KOPT-K1 (cell line): Measurements from ENCODE around the gene HTR6.

ENCODE experiments used
- H3K27ac ChIP-seq: fragments of 200-600 bp; sonication (generic); 2 replicates; pipeline ENCODE4 v1.5.1; 2016; ENCODE audit warnings: antibody characterized with exemption, mild to moderate bottlenecking, low read depth, low read length; ENCODE audit not compliant: poor library complexity, severe bottlenecking
- H3K36me3 ChIP-seq: fragments of 200-600 bp; sonication (generic); 2 replicates; pipeline ENCODE4 v1.5.1; 2017; ENCODE audit warnings: antibody characterized with exemption, mild to moderate bottlenecking, low read length, moderate library complexity; ENCODE audit not compliant: insufficient read depth
- H3K9me3 ChIP-seq: fragments of 200-600 bp; sonication (generic); 2 replicates; pipeline ENCODE4 v1.5.1; 2017; ENCODE audit warnings: antibody characterized with exemption, low read length, mild to moderate bottlenecking; ENCODE audit not compliant: insufficient read depth, poor library complexity, severe bottlenecking

The HTR6 gene

GRCh38 chr1:19645411-19646251 lies 19.0 kb upstream of the HTR6 start:
- H3K36me3 ChIP-seq = no peaks in the 10 kb centered on the region
- no peaks in the 10 kb centered on the region for H3K9me3 ChIP-seq
- H3K27ac ChIP-seq = no peak overlapping the region

DNA sequence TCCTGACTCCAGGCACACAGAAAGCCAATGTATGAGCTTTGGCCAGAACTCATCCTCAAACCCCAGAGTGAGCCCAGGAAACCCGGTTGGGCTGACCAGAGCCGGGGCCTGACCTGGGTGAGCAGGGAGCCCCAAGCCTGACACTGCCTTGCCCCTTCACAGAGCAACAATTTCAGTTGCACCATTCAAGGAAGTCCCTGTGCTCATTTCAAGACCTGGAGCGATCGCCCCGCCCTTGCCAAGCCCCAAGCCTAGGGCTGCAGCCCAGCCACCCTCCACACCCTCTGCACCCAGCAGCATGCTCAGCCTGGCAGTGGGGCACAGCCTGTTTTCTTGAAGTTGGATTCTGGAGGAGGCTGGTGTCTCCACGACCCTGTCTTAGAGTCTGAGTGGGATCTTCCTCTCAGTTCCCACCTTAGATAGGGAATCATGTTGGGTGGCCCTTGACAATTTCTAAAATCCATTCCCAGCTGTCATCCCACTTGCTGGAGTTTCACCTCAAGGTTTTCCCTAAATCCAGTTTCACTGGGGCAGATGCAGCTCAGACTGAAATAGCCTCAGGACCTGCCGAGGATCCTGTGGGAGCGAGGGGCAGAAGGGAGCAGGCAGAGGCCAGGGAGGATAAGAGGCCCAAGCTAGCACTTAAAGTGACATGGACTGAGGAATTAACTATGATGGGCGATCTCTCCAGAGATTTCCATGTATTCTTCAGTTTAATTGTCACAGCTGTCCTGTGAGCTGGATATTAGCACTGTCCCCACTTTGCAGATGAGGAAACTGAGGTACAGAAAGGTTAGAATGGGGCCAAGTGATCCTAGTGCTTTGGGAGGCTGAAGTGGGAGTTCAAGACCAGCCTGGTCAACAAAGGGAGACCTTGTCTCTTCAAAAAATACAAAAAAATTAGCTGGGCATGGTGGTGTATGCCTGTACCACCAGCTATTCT lies 18.0 kb upstream of the HTR6 start:
- no peak overlapping the region for H3K27ac ChIP-seq
- H3K9me3 ChIP-seq = no peaks in the 10 kb centered on the region
- H3K36me3 ChIP-seq = no peaks in the 10 kb centered on the region

- Histone ChIP-seq H3K27ac (no peak overlapping the region), H3K36me3 (no peaks in the 10 kb centered on the region), H3K9me3 (no peaks in the 10 kb centered on the region)
Measured at GRCh38 chr1:19647643-19648042, 17.0 kb upstream of the HTR6 start.

- H3K27ac ChIP-seq = no peak overlapping the region
- no peaks in the 10 kb centered on the region for H3K9me3 ChIP-seq
- H3K36me3 ChIP-seq = no peaks in the 10 kb centered on the region
Measured at GRCh38 chr1:19648239-19648638, 16.4 kb upstream of the HTR6 start.

GRCh38 chr1:19648689-19649088 lies 16.0 kb upstream of the HTR6 start:
- Histone ChIP-seq H3K9me3 (no peaks in the 10 kb centered on the region), H3K36me3 (no peaks in the 10 kb centered on the region), H3K27ac (no peak overlapping the region)

DNA sequence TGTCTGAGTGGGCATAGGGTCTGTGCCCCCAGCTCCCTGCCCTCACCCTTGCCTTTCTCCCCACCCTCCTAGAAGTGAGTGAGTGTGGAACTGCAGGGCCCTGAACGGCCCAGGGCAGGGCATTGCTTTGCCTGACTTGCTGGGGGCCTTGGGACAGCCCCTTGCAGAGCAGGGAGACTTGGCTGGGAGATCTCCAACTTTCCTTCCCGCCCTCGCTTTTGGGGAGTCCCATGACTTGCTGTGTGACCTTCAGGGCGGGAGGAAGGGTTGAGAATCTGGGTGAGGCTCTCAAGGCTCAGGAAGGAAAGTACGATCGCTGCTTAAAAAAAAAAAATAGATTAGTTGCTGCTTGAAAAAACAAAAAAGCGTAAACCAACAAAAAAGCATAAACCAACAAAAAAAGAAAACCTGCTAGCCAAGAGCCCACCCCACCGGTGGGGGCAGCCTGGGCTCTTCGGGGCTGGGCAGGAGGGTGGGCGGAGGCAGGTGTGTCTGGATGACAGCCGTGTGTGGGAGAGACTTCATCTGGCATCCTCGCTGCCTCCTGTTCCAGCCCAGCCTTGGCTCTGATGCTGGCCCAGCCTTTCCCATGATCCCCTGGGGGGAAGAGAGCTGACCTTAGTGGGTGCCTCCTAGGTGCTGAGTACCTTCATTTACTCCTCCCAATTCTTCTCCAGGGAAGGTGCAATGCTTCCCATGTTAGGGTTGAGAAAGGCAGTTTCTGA lies 14.1 kb upstream of the HTR6 start:
- no peaks in the 10 kb centered on the region for H3K36me3 ChIP-seq
- no peak overlapping the region for H3K27ac ChIP-seq
- no peaks in the 10 kb centered on the region for H3K9me3 ChIP-seq

DNA sequence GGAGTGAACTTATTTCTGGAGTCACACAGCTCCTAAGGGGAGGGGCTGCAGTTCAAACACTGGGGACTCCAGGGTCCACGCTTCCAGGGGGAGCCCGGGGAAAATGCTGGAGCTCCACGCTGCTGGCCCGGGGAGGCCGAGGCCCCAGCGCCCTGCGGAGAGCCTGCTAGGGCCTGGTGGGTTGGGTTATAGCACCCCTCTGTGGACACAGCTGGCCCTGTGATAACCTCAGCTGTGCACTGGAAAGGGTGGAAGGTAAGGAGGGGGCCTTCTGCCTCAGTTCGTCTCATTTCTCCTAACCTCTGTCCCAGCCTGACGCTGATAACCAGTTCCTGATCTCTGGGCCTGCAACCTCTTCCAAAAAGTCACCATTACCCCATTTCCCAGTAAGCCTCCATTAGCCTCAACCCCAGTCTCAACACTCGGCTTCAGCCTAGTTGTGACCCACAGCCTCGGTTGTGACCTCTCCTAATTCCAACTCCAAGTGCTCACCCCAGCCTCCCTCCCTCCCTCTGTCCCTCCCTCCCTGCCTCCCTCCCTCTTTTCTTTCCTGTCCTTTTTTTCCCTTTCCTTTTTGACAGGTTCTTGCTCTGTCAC lies 13.4 kb upstream of the HTR6 start:
- H3K27ac ChIP-seq = no peak overlapping the region
- no peaks in the 10 kb centered on the region for H3K9me3 ChIP-seq
- H3K36me3 ChIP-seq = no peaks in the 10 kb centered on the region

GRCh38 chr1:19654386-19654785 lies 10.3 kb upstream of the HTR6 start:
- Histone ChIP-seq H3K9me3 (no peaks in the 10 kb centered on the region), H3K36me3 (no peaks in the 10 kb centered on the region), H3K27ac (no peak overlapping the region)

DNA sequence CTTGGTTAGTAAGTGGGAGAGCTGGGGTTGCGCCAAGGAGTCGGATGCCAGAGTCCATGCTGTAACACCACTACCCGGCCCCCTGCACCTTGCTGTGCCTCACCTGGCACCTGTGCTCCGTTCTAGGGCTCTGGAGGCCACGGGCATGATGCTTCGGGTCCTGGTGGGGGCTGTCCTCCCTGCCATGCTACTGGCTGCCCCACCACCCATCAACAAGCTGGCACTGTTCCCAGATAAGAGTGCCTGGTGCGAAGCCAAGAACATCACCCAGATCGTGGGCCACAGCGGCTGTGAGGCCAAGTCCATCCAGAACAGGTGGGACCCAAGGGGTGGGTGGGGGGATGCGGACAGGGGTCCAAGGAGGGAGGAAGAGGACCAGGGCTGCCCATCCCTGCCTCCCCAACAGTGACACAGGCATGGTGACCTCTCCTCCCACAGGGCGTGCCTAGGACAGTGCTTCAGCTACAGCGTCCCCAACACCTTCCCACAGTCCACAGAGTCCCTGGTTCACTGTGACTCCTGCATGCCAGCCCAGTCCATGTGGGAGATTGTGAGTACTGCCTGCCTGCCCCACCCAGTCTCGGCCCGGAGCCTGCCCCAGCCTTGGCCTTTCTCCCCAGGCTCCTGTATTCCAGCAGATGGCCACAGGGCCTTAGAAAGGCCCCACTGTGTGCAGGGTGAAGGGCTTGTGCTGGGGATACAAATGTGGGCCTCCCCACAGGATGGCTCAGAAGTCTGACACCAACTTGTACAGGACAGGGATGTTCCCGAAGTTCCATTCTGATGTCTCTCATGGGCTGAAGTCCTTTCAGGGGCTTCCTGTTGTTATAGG lies 9.6 kb upstream of the HTR6 start:
- no peaks in the 10 kb centered on the region for H3K9me3 ChIP-seq
- H3K27ac ChIP-seq = no peak overlapping the region
- no peaks in the 10 kb centered on the region for H3K36me3 ChIP-seq

DNA sequence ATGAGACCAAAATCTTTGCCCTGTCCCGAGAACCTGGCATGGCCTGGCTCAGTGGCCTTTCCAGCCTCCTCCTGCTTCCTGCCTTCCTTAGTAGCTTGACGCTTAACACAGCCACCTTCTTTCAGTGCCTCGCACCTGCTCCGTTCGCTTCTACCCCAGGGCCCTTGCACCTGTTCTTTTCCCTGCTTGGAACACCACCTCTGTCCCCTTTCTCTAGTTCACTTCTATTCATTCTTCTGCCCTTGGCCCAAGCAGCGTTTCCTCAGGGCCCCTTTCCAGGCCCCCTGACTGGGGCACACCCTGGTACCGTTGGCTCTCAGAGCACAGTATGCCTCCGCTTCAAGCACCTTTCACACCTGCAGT lies 9.0 kb upstream of the HTR6 start:
- H3K27ac ChIP-seq = no peak overlapping the region

DNA sequence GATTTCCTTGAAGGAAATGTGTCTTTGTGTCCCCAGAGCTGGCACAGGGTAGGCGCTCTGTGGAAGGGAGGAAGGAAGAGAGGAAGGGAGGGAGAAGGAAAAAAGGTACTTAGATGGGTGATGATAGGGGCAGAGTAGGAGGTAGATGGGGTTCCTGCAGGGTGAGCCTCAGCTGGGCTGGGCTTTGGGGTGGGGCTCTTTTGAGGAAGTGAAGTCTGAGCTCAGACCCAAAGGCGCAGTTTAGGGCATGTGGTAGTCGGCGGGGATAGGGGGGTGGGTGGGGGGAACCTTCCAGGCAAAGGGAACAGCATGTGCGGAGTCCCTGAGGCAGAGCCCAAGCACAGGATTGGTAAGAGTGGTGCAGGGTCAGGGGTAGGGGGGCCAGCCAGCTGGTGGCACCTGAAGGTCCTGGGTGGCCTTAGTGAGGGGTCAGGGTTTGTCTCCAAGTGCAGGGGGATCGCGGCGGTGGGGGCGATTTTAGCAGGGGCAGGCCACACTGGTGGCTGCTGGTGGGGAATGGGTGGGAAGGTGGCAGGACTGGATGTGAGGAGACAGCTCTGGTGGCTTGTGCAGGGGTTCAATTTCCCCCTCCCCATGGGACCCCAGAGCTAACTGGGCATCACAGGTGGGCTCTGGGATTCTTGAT lies 8.4 kb upstream of the HTR6 start:
- no peak overlapping the region for H3K27ac ChIP-seq
- H3K36me3 ChIP-seq = no peaks in the 10 kb centered on the region
- no peaks in the 10 kb centered on the region for H3K9me3 ChIP-seq

More for the DNA sequence above, 9.0 kb upstream of the HTR6 start:
- Histone ChIP-seq H3K36me3 (no peaks in the 10 kb centered on the region), H3K9me3 (no peaks in the 10 kb centered on the region)

GRCh38 chr1:19656780-19657466 lies 7.8 kb upstream of the HTR6 start:
- Histone ChIP-seq H3K27ac (no peak overlapping the region), H3K9me3 (no peaks in the 10 kb centered on the region), H3K36me3 (no peaks in the 10 kb centered on the region)

- no peaks in the 10 kb centered on the region for H3K9me3 ChIP-seq
- no peak overlapping the region for H3K27ac ChIP-seq
- H3K36me3 ChIP-seq = no peaks in the 10 kb centered on the region
Measured at GRCh38 chr1:19657511-19657910, 7.2 kb upstream of the HTR6 start.
